ENCODE measurements around the gene PPP1R11.

DNA sequence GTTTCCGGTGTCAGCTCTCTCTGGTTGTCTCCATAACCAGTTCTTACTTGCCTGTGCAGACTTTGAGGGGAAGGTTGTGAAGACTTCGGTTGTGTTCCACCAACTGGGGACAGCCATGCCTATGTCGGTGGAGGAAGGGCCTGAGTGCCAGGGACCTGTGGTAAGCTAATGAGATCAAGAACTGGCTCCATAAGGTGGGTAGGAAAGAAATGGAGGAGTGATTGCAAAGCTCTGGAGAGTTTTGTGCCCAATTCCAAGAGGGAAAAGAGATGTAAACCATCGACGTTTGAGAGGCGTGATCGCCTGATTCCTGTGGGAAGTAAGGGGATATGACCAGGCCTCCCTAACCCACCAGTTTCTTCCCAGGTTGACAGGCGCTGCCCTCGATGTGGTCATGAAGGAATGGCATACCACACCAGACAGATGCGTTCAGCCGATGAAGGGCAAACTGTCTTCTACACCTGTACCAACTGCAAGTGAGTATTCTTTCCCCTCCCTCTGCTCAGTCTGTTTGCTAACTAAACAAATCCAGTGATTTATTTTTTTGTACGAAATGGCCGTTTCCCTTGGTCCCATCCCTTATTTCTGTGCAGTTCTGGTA is 5.0 kb upstream of the PPP1R11 start:
- TF ChIP-seq, protein P1, sequence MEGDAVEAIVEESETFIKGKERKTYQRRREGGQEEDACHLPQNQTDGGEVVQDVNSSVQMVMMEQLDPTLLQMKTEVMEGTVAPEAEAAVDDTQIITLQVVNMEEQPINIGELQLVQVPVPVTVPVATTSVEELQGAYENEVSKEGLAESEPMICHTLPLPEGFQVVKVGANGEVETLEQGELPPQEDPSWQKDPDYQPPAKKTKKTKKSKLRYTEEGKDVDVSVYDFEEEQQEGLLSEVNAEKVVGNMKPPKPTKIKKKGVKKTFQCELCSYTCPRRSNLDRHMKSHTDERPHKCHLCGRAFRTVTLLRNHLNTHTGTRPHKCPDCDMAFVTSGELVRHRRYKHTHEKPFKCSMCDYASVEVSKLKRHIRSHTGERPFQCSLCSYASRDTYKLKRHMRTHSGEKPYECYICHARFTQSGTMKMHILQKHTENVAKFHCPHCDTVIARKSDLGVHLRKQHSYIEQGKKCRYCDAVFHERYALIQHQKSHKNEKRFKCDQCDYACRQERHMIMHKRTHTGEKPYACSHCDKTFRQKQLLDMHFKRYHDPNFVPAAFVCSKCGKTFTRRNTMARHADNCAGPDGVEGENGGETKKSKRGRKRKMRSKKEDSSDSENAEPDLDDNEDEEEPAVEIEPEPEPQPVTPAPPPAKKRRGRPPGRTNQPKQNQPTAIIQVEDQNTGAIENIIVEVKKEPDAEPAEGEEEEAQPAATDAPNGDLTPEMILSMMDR (IDR thresholded peaks at IDR 0.05) = no peak
- no peak for TF ChIP-seq ZFX (IDR thresholded peaks at IDR 0.05; ENCODE audit: borderline replicate concordance)
